GM23338 (cell line): Measurements from ENCODE around the gene FGF2. TPM values are rescaled to one million over a fixed set of nuclear protein-coding genes. Genes with fewer than 3 reads are reported as not detected.

ENCODE experiments used
- ATAC-seq: fragments of 200-7000 bp; cut with Tn5 transposase; 3 replicates; pipeline ENCODE4 v1.9.1; 2020
- DNase-seq: peaks from one replicate; pipeline ENCODE4 v3.0.0-alpha.2; 2015; ENCODE audit warnings: low spot score
- H2AFZ ChIP-seq: fragments of 200-600 bp; sonication (generic); 2 replicates; pipeline ENCODE4 v1.8.0; 2016; ENCODE audit warnings: antibody characterized with exemption, mild to moderate bottlenecking, moderate library complexity
- H3F3A ChIP-seq: fragments of 200-600 bp; sonication (generic); replicated peaks from 2 replicates; pipeline ENCODE4 v1.8.0; 2017; ENCODE audit warnings: antibody characterized with exemption, mixed run types, low read depth
- H3K27ac ChIP-seq: fragments of 200-600 bp; sonication (generic); 2 replicates; pipeline ENCODE4 v1.6.1; 2016; ENCODE audit warnings: low read depth
- H3K27me3 ChIP-seq: fragments of 200-600 bp; sonication (generic); 2 replicates; pipeline ENCODE4 v1.8.0; 2016; ENCODE audit warnings: mild to moderate bottlenecking, mixed run types, moderate library complexity; ENCODE audit not compliant: insufficient read depth
- H3K36me3 ChIP-seq: fragments of 200-600 bp; sonication (generic); 2 replicates; pipeline ENCODE4 v1.8.0; 2016; ENCODE audit warnings: mild to moderate bottlenecking; ENCODE audit not compliant: insufficient read depth
- H3K4me1 ChIP-seq: fragments of 200-600 bp; sonication (generic); 2 replicates; pipeline ENCODE4 v1.8.0; 2016; ENCODE audit warnings: mild to moderate bottlenecking, moderate library complexity; ENCODE audit not compliant: insufficient read depth
- H3K4me2 ChIP-seq: fragments of 200-600 bp; sonication (generic); 2 replicates; pipeline ENCODE4 v1.7.1; 2017; ENCODE audit warnings: mixed run types
- H3K4me3 ChIP-seq: fragments of 200-600 bp; sonication (generic); 2 replicates; pipeline ENCODE4 v1.6.1; 2016; ENCODE audit warnings: mixed run types
- H3K79me2 ChIP-seq: fragments of 200-600 bp; sonication (generic); replicated peaks from 2 replicates; pipeline ENCODE4 v1.8.0; 2017; ENCODE audit warnings: mild to moderate bottlenecking; ENCODE audit not compliant: insufficient read depth
- H3K9me2 ChIP-seq: fragments of 200-600 bp; sonication (generic); 2 replicates; pipeline ENCODE4 v1.8.0; 2017; ENCODE audit not compliant: insufficient read depth
- H4K20me1 ChIP-seq: fragments of 200-600 bp; sonication (generic); replicated peaks from 2 replicates; pipeline ENCODE4 v1.8.0; 2017; ENCODE audit warnings: mild to moderate bottlenecking; ENCODE audit not compliant: insufficient read depth
- H3K27ac Mint-ChIP-seq: 2 replicates; pipeline ENCODE4 v1.8.0; 2020; ENCODE audit warnings: inconsistent platforms, mild to moderate bottlenecking, moderate library complexity, mixed read lengths
- H3K27me3 Mint-ChIP-seq: 3 replicates; pipeline ENCODE4 v1.8.0; 2022; ENCODE audit warnings: low read depth, mild to moderate bottlenecking, moderate library complexity, mixed read lengths, inconsistent platforms; ENCODE audit not compliant: insufficient read depth, poor library complexity
- H3K36me3 Mint-ChIP-seq: 3 replicates; pipeline ENCODE4 v1.8.0; 2021; ENCODE audit warnings: low read depth, mild to moderate bottlenecking, inconsistent platforms, moderate library complexity, mixed read lengths
- H3K4me1 Mint-ChIP-seq: 3 replicates; pipeline ENCODE4 v1.8.0; 2020; ENCODE audit warnings: mild to moderate bottlenecking, inconsistent platforms, mixed read lengths
- H3K4me3 Mint-ChIP-seq: 3 replicates; pipeline ENCODE4 v1.8.0; 2021; ENCODE audit warnings: moderate library complexity, mild to moderate bottlenecking, inconsistent platforms, mixed read lengths
- H3K9me3 Mint-ChIP-seq: 3 replicates; pipeline ENCODE4 v1.8.0; 2020; ENCODE audit warnings: moderate library complexity, mild to moderate bottlenecking, inconsistent platforms, mixed read lengths
- CREB1 ChIP-seq: fragments of 250-450 bp; sonication (Bioruptor Pico); IDR thresholded peaks from 2 replicates; pipeline ENCODE4 v1.5.0; 2020; ENCODE audit warnings: low read depth, mild to moderate bottlenecking, moderate library complexity
- CTCF ChIP-seq, 2 experiments: fragments of 200-600 bp in 1 of 2; sonication (generic) in 1 of 2; conservative IDR thresholded peaks; 2 replicates each; pipeline versions ENCODE4 v1.5.1 to v1.6.1; 2016 to 2017; ENCODE audit warnings: antibody characterized with exemption in 2 of 2, low read depth in 2 of 2, mild to moderate bottlenecking in 2 of 2, moderate library complexity in 1 of 2
- ETS1 ChIP-seq: IDR thresholded peaks from 2 replicates; pipeline ENCODE4 v1.6.1; 2016; ENCODE audit warnings: antibody characterized with exemption
- EZH2phosphoT487 ChIP-seq: fragments of 200-600 bp; sonication (generic); IDR thresholded peaks from one replicate; pipeline ENCODE4 v1.8.1; 2018; ENCODE audit warnings: antibody characterized with exemption; ENCODE audit not compliant: unreplicated experiment
- JUNB ChIP-seq: IDR thresholded peaks from one replicate; pipeline ENCODE4 v1.6.1; 2016; ENCODE audit warnings: antibody characterized with exemption; ENCODE audit not compliant: unreplicated experiment
- NANOG ChIP-seq: IDR thresholded peaks from 2 replicates; pipeline ENCODE4 v1.6.1; 2016; ENCODE audit warnings: antibody characterized with exemption, borderline replicate concordance
- STAT1 ChIP-seq: IDR thresholded peaks from one replicate; pipeline ENCODE4 v1.6.1; 2016; ENCODE audit warnings: antibody characterized with exemption; ENCODE audit not compliant: unreplicated experiment
- ZNF114 ChIP-seq: fragments of 250-450 bp; sonication (Bioruptor Pico); IDR thresholded peaks from 2 replicates; pipeline ENCODE4 v1.5.0; 2020; ENCODE audit warnings: mild to moderate bottlenecking, moderate library complexity
- ZNF462 ChIP-seq: fragments of 250-450 bp; sonication (Bioruptor Pico); IDR thresholded peaks from 2 replicates; pipeline ENCODE4 v1.5.0; 2020; ENCODE audit warnings: mild to moderate bottlenecking, moderate library complexity
- polyA plus RNA-seq: library from polyadenylated mRNA; unstranded; fragments of >200 nt; fragmentation: Nextera tagmentation; extraction: Ambion mirVana; gene quantifications from 2 replicates; pipeline ENCODE4 v1.2.1, GENCODE V29; 2016
- total RNA-seq: library from RNA; depleted of rRNA; stranded (reverse); fragments of >200 nt; shearing (Covaris generic); gene quantifications from 2 replicates; pipeline ENCODE4 v1.2.3, GENCODE V29; 2014

FGF2 gene
- total and polyA plus RNA-seq, 2 experiments from 2014 or later: 28.3 to 84.4 TPM

GRCh38 chr4:122830426-122831095 lies 3.9 kb downstream of the FGF2 start:
- peak overlapping the region; percentile 96; the same call in 1 of the 2 replicates for H3K27ac ChIP-seq
- Mint-ChIP-seq H3K27ac (peak overlapping the region; percentile 77; the same call in 1 of the 2 replicates), H3K9me3 (no peaks in the 10 kb centered on the region), H3K4me1 (peaks cover 46% of the 10 kb centered on the region), H3K27me3 (peaks cover 15% of the 10 kb centered on the region), H3K36me3 (peaks cover 54% of the 10 kb centered on the region), H3K4me3 (peak overlapping the region; percentile 86)
- H3K4me1 ChIP-seq: peaks cover 70% of the 10 kb centered on the region
- peaks cover 29% of the 10 kb centered on the region for H4K20me1 ChIP-seq
- peaks cover 90% of the 10 kb centered on the region for H3K79me2 ChIP-seq
- peak overlapping the region; percentile 68 for H3K4me3 ChIP-seq
- peak overlapping the region; percentile 72 for H3K4me2 ChIP-seq
- H3F3A ChIP-seq: peaks cover 7% of the 10 kb centered on the region
- H3K9me2 ChIP-seq: no peaks in the 10 kb centered on the region
- H2AFZ ChIP-seq: no peak overlapping the region
- no peak for DNase-seq
- no peak for ATAC-seq
- H3K27me3 ChIP-seq: no peaks in the 10 kb centered on the region
- H3K36me3 ChIP-seq: no peaks in the 10 kb centered on the region; the same call in 1 of the 2 replicates
- no peak for TF ChIP-seq ETS1
- no peak for TF ChIP-seq ZNF114 (CRISPR knock-in tag)
- no peak for TF ChIP-seq NANOG
- no peak for TF ChIP-seq EZH2phosphoT487
- TF ChIP-seq JUNB: no peak
- no peak for TF ChIP-seq CTCF (conservative IDR thresholded peaks at IDR 0.05; ENCODE audit: low read depth in 2 of 2)
- no peak for TF ChIP-seq CREB1
- TF ChIP-seq STAT1: no peak

- peaks cover 93% of the 10 kb centered on the region for H3K79me2 ChIP-seq
- ATAC-seq (no peak), DNase-seq (no peak)
- peak overlapping the region; percentile 68 for H3K4me3 ChIP-seq
- H2AFZ ChIP-seq: no peak overlapping the region
- no peaks in the 10 kb centered on the region for H3K27me3 ChIP-seq
- H3K36me3 ChIP-seq: no peaks in the 10 kb centered on the region; the same call in 1 of the 2 replicates
- H3K4me2 ChIP-seq: peak overlapping the region; percentile 72
- Mint-ChIP-seq H3K4me3 (peak overlapping the region; percentile 51), H3K36me3 (peaks cover 54% of the 10 kb centered on the region), H3K9me3 (no peaks in the 10 kb centered on the region), H3K27ac (peak overlapping the region; percentile 60; the same call in 1 of the 2 replicates), H3K4me1 (peaks cover 40% of the 10 kb centered on the region), H3K27me3 (peaks cover 11% of the 10 kb centered on the region)
- no peaks in the 10 kb centered on the region for H3K9me2 ChIP-seq
- peaks cover 40% of the 10 kb centered on the region for H4K20me1 ChIP-seq
- peaks cover 78% of the 10 kb centered on the region for H3K4me1 ChIP-seq
- peaks cover 6% of the 10 kb centered on the region for H3F3A ChIP-seq
- H3K27ac ChIP-seq: peak overlapping the region; percentile 22; the same call in 1 of the 2 replicates
- TF ChIP-seq EZH2phosphoT487: no peak
- no peak for TF ChIP-seq ZNF462 (CRISPR knock-in tag)
- TF ChIP-seq CREB1: no peak
Measured at GRCh38 chr4:122831515-122832196, 5.0 kb downstream of the FGF2 start.
